H1 (cell line): ENCODE results near the gene NFX1. TPM values are rescaled to one million over a fixed set of nuclear protein-coding genes. Genes with fewer than 3 reads are reported as not detected.

Experiments
- CTCF ChIA-PET: fragments of 300-600 bp; sonication (Branson Sonifier 250); formaldehyde crosslinking; loops from one replicate; lab custom pipeline; 2021; ENCODE audit not compliant: partially characterized antibody; lab: Charles Lee
- POLR2A ChIA-PET: fragments of 300-600 bp; sonication (Branson Sonifier 250); formaldehyde crosslinking; loops from one replicate; lab custom pipeline; 2021; ENCODE audit warnings: inconsistent platforms; ENCODE audit not compliant: partially characterized antibody; lab: Charles Lee
- DNase-seq, 2 experiments: peaks; one replicate each; pipeline versions ENCODE4 v3.0.0 to v3.0.0-alpha.2; 2010 to 2022; ENCODE audit warnings: low spot score in 2 of 2, low read depth in 1 of 2, mixed read lengths in 1 of 2
- FAIRE-seq: peaks from 2 replicates; lab custom pipeline; 2011; peaks lifted over from hg19 to GRCh38; lab: Jason Lieb, UNC
- H2AFZ ChIP-seq: 2 replicates; pipeline ENCODE4 v1.8.1; 2012; ENCODE audit warnings: low read length, inconsistent platforms
- H2AK5ac ChIP-seq: 2 replicates; pipeline ENCODE4 v1.6.1; 2013; ENCODE audit warnings: low read depth, low read length
- H2BK120ac ChIP-seq: replicated peaks from 2 replicates; pipeline ENCODE3; 2013; ENCODE audit warnings: low read depth, low read length, inconsistent platforms
- H2BK12ac ChIP-seq: 2 replicates; pipeline ENCODE4 v1.6.1; 2013; ENCODE audit warnings: low read depth, low read length
- H2BK15ac ChIP-seq: 2 replicates; pipeline ENCODE4 v1.6.1; 2013; ENCODE audit warnings: low read length
- H2BK20ac ChIP-seq: 2 replicates; pipeline ENCODE4 v1.6.1; 2013; ENCODE audit warnings: low read length
- H2BK5ac ChIP-seq: 2 replicates; pipeline ENCODE4 v1.6.1; 2013; ENCODE audit warnings: low read depth, low read length
- H3K14ac ChIP-seq: 2 replicates; pipeline ENCODE4 v1.6.1; 2013; ENCODE audit warnings: inconsistent platforms; ENCODE audit not compliant: insufficient read length
- H3K18ac ChIP-seq: 2 replicates; pipeline ENCODE4 v1.6.1; 2013; ENCODE audit warnings: low read length; ENCODE audit errors: extremely low read depth
- H3K23ac ChIP-seq: 2 replicates; pipeline ENCODE4 v1.6.1; 2013; ENCODE audit warnings: inconsistent platforms; ENCODE audit not compliant: insufficient read length
- H3K23me2 ChIP-seq: 2 replicates; pipeline ENCODE4 v1.6.1; 2013; ENCODE audit warnings: low read depth, low read length
- H3K27ac ChIP-seq: 2 replicates; pipeline ENCODE4 v1.6.1; 2011; ENCODE audit warnings: low read depth, low read length, inconsistent platforms
- H3K27me3 ChIP-seq, 4 experiments: replicated peaks in 1 of 4; 1 replicate in 1 of 4; 2 replicates in 3 of 4; pipeline versions ENCODE4 v1.6.1 to v1.8.1; 2011 to 2013; ENCODE audit warnings: low read length in 3 of 4, mild to moderate bottlenecking in 3 of 4, inconsistent platforms in 2 of 4, mixed read lengths in 2 of 4, moderate library complexity in 1 of 4; ENCODE audit not compliant: control insufficient read depth in 3 of 4, insufficient read depth in 3 of 4; ENCODE audit errors: extremely low read depth in 1 of 4
- H3K36me3 ChIP-seq, 4 experiments: 2 replicates each; pipeline versions ENCODE4 v1.6.1 to v1.8.1; 2011 to 2013; ENCODE audit warnings: mild to moderate bottlenecking in 4 of 4, low read length in 3 of 4, moderate library complexity in 2 of 4, control low read depth in 1 of 4, inconsistent platforms in 1 of 4; ENCODE audit not compliant: insufficient read depth in 4 of 4, control insufficient read depth in 2 of 4
- H3K4ac ChIP-seq: replicated peaks from 2 replicates; pipeline ENCODE3; 2013; ENCODE audit warnings: low read length, low read depth, mixed read lengths, inconsistent platforms; ENCODE audit not compliant: insufficient read length
- H3K4me1 ChIP-seq, 4 experiments: replicated peaks in 1 of 4; 1 replicate in 1 of 4; 2 replicates in 3 of 4; pipeline versions ENCODE4 v1.6.1 to v1.8.1; 2011 to 2013; ENCODE audit warnings: low read length in 3 of 4, inconsistent platforms in 2 of 4, mixed read lengths in 1 of 4; ENCODE audit not compliant: insufficient read depth in 4 of 4, control insufficient read depth in 3 of 4
- H3K4me2 ChIP-seq, 2 experiments: 2 replicates each; pipeline versions ENCODE4 v1.6.1 to v1.8.1; 2011 to 2013; ENCODE audit warnings: low read depth in 2 of 2, low read length in 2 of 2, control low read depth in 1 of 2, inconsistent platforms in 1 of 2, mild to moderate bottlenecking in 1 of 2; ENCODE audit not compliant: insufficient read depth in 1 of 2
- H3K4me3 ChIP-seq, 4 experiments: fragments of 200-600, 300-600 bp in 1 of 4; sonication (generic), shearing (Covaris generic), sonication (Bioruptor Twin) in 1 of 4; 2 replicates each; pipeline versions ENCODE4 v1.5.1 to v1.8.1; 2011 to 2016; ENCODE audit warnings: low read length in 4 of 4, low read depth in 3 of 4, control low read depth in 2 of 4, inconsistent platforms in 2 of 4, mild to moderate bottlenecking in 2 of 4, mixed read lengths in 1 of 4, moderate library complexity in 1 of 4; ENCODE audit not compliant: insufficient read depth in 2 of 4; ENCODE audit errors: extremely low read depth in 1 of 4
- H3K56ac ChIP-seq: replicated peaks from 2 replicates; pipeline ENCODE3; 2013; ENCODE audit warnings: low read depth, mild to moderate bottlenecking, mixed read lengths, low read length, inconsistent platforms; ENCODE audit not compliant: insufficient read length
- H3K79me1 ChIP-seq: 2 replicates; pipeline ENCODE4 v1.6.1; 2013; ENCODE audit warnings: low read depth, low read length, control low read depth
- H3K79me2 ChIP-seq, 2 experiments: 2 replicates each; pipeline versions ENCODE4 v1.6.1 to v1.8.1; 2012 to 2013; ENCODE audit warnings: low read length in 2 of 2, mild to moderate bottlenecking in 2 of 2, inconsistent platforms in 1 of 2; ENCODE audit not compliant: insufficient read depth in 2 of 2, control insufficient read depth in 1 of 2
- H3K9ac ChIP-seq, 4 experiments: replicated peaks in 1 of 4; 1 replicate in 1 of 4; 2 replicates in 3 of 4; pipeline versions ENCODE4 v1.6.1 to v1.8.1; 2011 to 2013; ENCODE audit warnings: low read depth in 3 of 4, low read length in 3 of 4, control low read depth in 2 of 4, mild to moderate bottlenecking in 2 of 4, moderate library complexity in 2 of 4, inconsistent platforms in 1 of 4; ENCODE audit errors: extremely low read depth in 1 of 4
- H3K9me3 ChIP-seq, 2 experiments: 2 replicates each; pipeline versions ENCODE4 v1.6.1 to v1.8.1; 2012 to 2013; ENCODE audit warnings: mild to moderate bottlenecking in 2 of 2, moderate library complexity in 2 of 2, control low read depth in 1 of 2, inconsistent platforms in 1 of 2, low read depth in 1 of 2, low read length in 1 of 2, mixed read lengths in 1 of 2; ENCODE audit not compliant: insufficient read depth in 2 of 2
- H4K20me1 ChIP-seq, 2 experiments: replicated peaks in 1 of 2; 2 replicates each; pipeline versions ENCODE3 to v1.8.1; 2011 to 2013; ENCODE audit warnings: inconsistent platforms in 2 of 2, low read length in 2 of 2, mild to moderate bottlenecking in 1 of 2; ENCODE audit not compliant: insufficient read depth in 2 of 2, control insufficient read depth in 1 of 2
- H4K5ac ChIP-seq: 2 replicates; pipeline ENCODE4 v1.6.1; 2013; ENCODE audit warnings: low read length, low read depth, mixed read lengths, inconsistent platforms; ENCODE audit not compliant: insufficient read length
- H4K8ac ChIP-seq: 2 replicates; pipeline ENCODE4 v1.8.0; 2013; ENCODE audit warnings: mild to moderate bottlenecking, moderate library complexity, low read length, inconsistent platforms; ENCODE audit not compliant: insufficient read depth; ENCODE audit errors: extremely low read depth
- H4K91ac ChIP-seq: replicated peaks from 2 replicates; pipeline ENCODE3; 2013; ENCODE audit warnings: low read length, mixed read lengths, inconsistent platforms; ENCODE audit not compliant: insufficient read length
- ATF2 ChIP-seq: IDR thresholded peaks from 2 replicates; pipeline ENCODE4 v1.6.1; 2012; ENCODE audit warnings: low read length, inconsistent platforms
- CHD1 ChIP-seq: IDR thresholded peaks from 2 replicates; pipeline ENCODE4 v1.6.1; 2012; ENCODE audit warnings: low read depth, low read length, improper control_type of control experiment
- RFX5 ChIP-seq: IDR thresholded peaks from 2 replicates; pipeline ENCODE4 v1.6.1; 2011; ENCODE audit warnings: low read depth, low read length, improper control_type of control experiment, borderline replicate concordance
- RXRA ChIP-seq: IDR thresholded peaks from 2 replicates; pipeline ENCODE4 v1.6.1; 2011; ENCODE audit warnings: low read depth, mild to moderate bottlenecking, low read length, moderate library complexity; ENCODE audit not compliant: insufficient read depth
- SAP30 ChIP-seq: fragments of 300-600 bp; sonication (generic); IDR thresholded peaks from 2 replicates; pipeline ENCODE4 v1.7.1; 2012; ENCODE audit warnings: low read length, moderate library complexity, mild to moderate bottlenecking, inconsistent platforms; ENCODE audit not compliant: insufficient read depth, insufficient replicate concordance
- SIX5 ChIP-seq: IDR thresholded peaks from 2 replicates; pipeline ENCODE4 v1.6.1; 2011; ENCODE audit warnings: mild to moderate bottlenecking, low read depth, low read length
- SUZ12 ChIP-seq: fragments of 200-600 bp; sonication (generic); IDR thresholded peaks from 2 replicates; pipeline ENCODE4 v1.6.1; 2012; ENCODE audit warnings: mild to moderate bottlenecking, inconsistent platforms, low read length, moderate library complexity, mixed read lengths
- TAF1 ChIP-seq: IDR thresholded peaks from 2 replicates; pipeline ENCODE4 v1.6.1; 2011; ENCODE audit warnings: mild to moderate bottlenecking, low read depth, low read length
- WGBS, 2 experiments: shearing (Covaris generic) in 1 of 2; methylation state at CpG; one replicate each; pipeline versions ENCODE4 v1.1.6 to v1.1.7; 2013 to 2015; ENCODE audit warnings: low lambda C conversion rate in 2 of 2, mixed read lengths in 2 of 2, inconsistent platforms in 1 of 2, low coverage in 1 of 2, missing lambda C conversion rate in 1 of 2; ENCODE audit not compliant: insufficient replicate concordance in 2 of 2, insufficient coverage in 1 of 2, insufficient read length in 1 of 2; ENCODE audit errors: extremely low coverage in 1 of 2, missing lambda C conversion rate in 1 of 2; 5-methylcytosine and 5-hydroxymethylcytosine counted together
- polyA plus RNA-seq, 7 experiments: library from polyadenylated mRNA; depleted of rRNA in 3 of 7; stranded (reverse) in 5 of 7; unstranded in 2 of 7; fragments of >200 nt in 5 of 7; fragments of 200-250 nt in 2 of 7; gene quantifications; 1 replicate in 5 of 7; 2 replicates in 1 of 7; 4 replicates in 1 of 7; pipeline versions ENCODE4 v1.2.1 to v1.2.3, GENCODE V29; 2011 to 2013; ENCODE audit warnings: missing spikeins in 2 of 7, mixed read lengths in 2 of 7
- total RNA-seq: library from RNA; stranded (reverse); fragmentation: NEBNext Ultra II Directional; extraction: Animal tissue kit (Norgen Biotek cat#: 25700); gene quantifications from 2 replicates; pipeline ENCODE4 v1.2.1, GENCODE V29; 2021

The NFX1 gene
- total and polyA plus RNA-seq, 2 of the 8 experiments (the other 6 are each of a cell fraction or from before 2014, with no cell fraction given), result 19.4 to 28.4 TPM

DNA sequence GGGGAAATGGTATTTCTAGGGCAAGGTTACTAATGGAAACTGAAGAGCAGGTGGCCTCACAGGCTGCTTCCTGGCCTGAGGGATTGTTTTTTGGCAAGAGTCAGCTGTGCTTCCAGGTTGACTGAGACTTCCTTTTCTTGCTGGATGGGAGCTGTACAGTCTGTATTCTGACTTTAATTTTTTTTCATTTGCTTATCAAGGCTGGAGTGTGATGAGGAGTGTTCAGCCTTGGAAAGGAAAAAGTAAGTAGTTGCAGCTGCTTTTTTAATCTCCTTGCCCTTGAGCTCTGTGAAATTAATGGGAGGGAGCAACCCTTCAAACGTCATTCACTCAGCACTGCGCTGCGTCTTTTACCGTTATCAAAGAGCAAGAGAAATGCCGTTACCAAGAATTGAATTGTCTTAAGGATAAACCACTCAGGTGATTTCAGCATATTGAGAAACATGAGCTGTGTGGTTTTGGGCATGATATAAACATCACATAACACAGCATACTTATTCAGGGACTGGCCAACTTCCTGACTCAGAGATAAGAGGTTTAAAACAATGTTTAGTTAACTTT lies 64.4 kb downstream of the NFX1 start:
- H4K8ac ChIP-seq, result no peak overlapping the region
- no peaks in the 10 kb centered on the region for H3K9me3 ChIP-seq
- H3K9ac ChIP-seq, result no peak overlapping the region
- CTCF ChIA-PET, result interaction anchor here (0.6 to 4.4 kb wide), 3 partner anchors 20 to 109 kb away, joined by 3 to 29 read pairs (median 6); no protein-coding TSS in a partner anchor
- no peaks in the 10 kb centered on the region for H3K79me2 ChIP-seq
- H3K14ac ChIP-seq, result no peak overlapping the region
- no peak overlapping the region for H3K18ac ChIP-seq
- H2AK5ac ChIP-seq, result no peak overlapping the region
- H3K27ac ChIP-seq, result no peak overlapping the region
- H3K4me3 ChIP-seq, result no peak overlapping the region
- WGBS, 2 experiments, result 96% methylated on average over 5 of the region's 5 CpGs; no CpG with 5 or more reads in 1 of the 2 experiments
- H2AFZ ChIP-seq, result no peak overlapping the region
- H2BK20ac ChIP-seq, result no peak overlapping the region
- no peak overlapping the region for H2BK12ac ChIP-seq
- H4K5ac ChIP-seq, result no peak overlapping the region
- no peak overlapping the region for H3K56ac ChIP-seq
- H2BK5ac ChIP-seq, result no peak overlapping the region
- FAIRE-seq (no peak), DNase-seq (no peak)
- no peak overlapping the region for H3K23ac ChIP-seq
- H2BK15ac ChIP-seq, result no peak overlapping the region
- H2BK120ac ChIP-seq, result no peak overlapping the region
- H4K91ac ChIP-seq, result no peak overlapping the region
- no peak overlapping the region for H3K4ac ChIP-seq
- no peak for TF ChIP-seq SIX5
- TF ChIP-seq SAP30, result no peak
- TF ChIP-seq RXRA, result no peak
- no peak for TF ChIP-seq CHD1
- TF ChIP-seq TAF1, result no peak
- TF ChIP-seq SUZ12, result no peak
- no peak for TF ChIP-seq ATF2
- no peak for TF ChIP-seq RFX5
- H4K20me1 ChIP-seq, result no peaks in the 10 kb centered on the region
- no peaks in the 10 kb centered on the region for H3K23me2 ChIP-seq
- no peaks in the 10 kb centered on the region for H3K27me3 ChIP-seq
- no peaks in the 10 kb centered on the region for H3K36me3 ChIP-seq
- no peaks in the 10 kb centered on the region for H3K79me1 ChIP-seq
- POLR2A ChIA-PET, result interaction anchor here (0.6 to 1.3 kb wide), 2 partner anchors 65 to 1644 kb away, joined by 3 read pairs; partner anchors contain the start of gene NFX1
- no peaks in the 10 kb centered on the region for H3K4me1 ChIP-seq
- no peak overlapping the region for H3K4me2 ChIP-seq
